H1 (cell line): ENCODE results near the gene AGGF1. TPM values are rescaled to one million over a fixed set of nuclear protein-coding genes. Genes with fewer than 3 reads are reported as not detected.

Source experiments
- CEBPB ChIP-seq: IDR thresholded peaks from 2 replicates; pipeline ENCODE4 v1.6.1; 2012; ENCODE audit warnings: low read depth, low read length
- CHD7 ChIP-seq: fragments of 300-600 bp; sonication (generic); IDR thresholded peaks from 2 replicates; pipeline ENCODE4 v1.7.1; 2012; ENCODE audit warnings: low read length, moderate library complexity, mild to moderate bottlenecking, inconsistent platforms; ENCODE audit not compliant: insufficient replicate concordance
- EP300 ChIP-seq, 2 experiments: IDR thresholded peaks; 1 replicate in 1 of 2; 2 replicates in 1 of 2; pipeline ENCODE4 v1.6.1; 2011 to 2012; ENCODE audit warnings: low read depth in 2 of 2, low read length in 2 of 2, mild to moderate bottlenecking in 2 of 2, borderline replicate concordance in 1 of 2, inconsistent platforms in 1 of 2, moderate library complexity in 1 of 2
- GTF2F1 ChIP-seq: IDR thresholded peaks from 2 replicates; pipeline ENCODE4 v1.6.1; 2012; ENCODE audit warnings: low read depth, low read length, improper control_type of control experiment, borderline replicate concordance
- PHF8 ChIP-seq: fragments of 200-600 bp; sonication (generic); conservative IDR thresholded peaks from 2 replicates; pipeline ENCODE4 v1.7.1; 2012; ENCODE audit warnings: low read depth, mild to moderate bottlenecking, inconsistent platforms, low read length, moderate library complexity
- RBBP5 ChIP-seq: IDR thresholded peaks from 2 replicates; pipeline ENCODE4 v1.7.1; 2012; ENCODE audit warnings: low read depth, mild to moderate bottlenecking, inconsistent platforms, low read length, moderate library complexity, borderline replicate concordance
- SIN3A ChIP-seq, 2 experiments: IDR thresholded peaks in 1 of 2; conservative IDR thresholded peaks in 1 of 2; 2 replicates each; pipeline ENCODE4 v1.6.1; 2011 to 2012; ENCODE audit warnings: low read length in 2 of 2, improper control_type of control experiment in 1 of 2, low read depth in 1 of 2, mild to moderate bottlenecking in 1 of 2
- SRF ChIP-seq: IDR thresholded peaks from 2 replicates; pipeline ENCODE4 v1.6.1; 2011; ENCODE audit warnings: mild to moderate bottlenecking, low read depth, low read length, moderate library complexity
- TAF7 ChIP-seq: optimal IDR thresholded peaks from 2 replicates; pipeline ENCODE3; 2011; ENCODE audit warnings: low read depth, mild to moderate bottlenecking, inconsistent platforms, low read length, moderate library complexity, borderline replicate concordance
- polyA plus RNA-seq, 7 experiments: library from polyadenylated mRNA; depleted of rRNA in 3 of 7; stranded (reverse) in 5 of 7; unstranded in 2 of 7; fragments of >200 nt in 5 of 7; fragments of 200-250 nt in 2 of 7; gene quantifications; 1 replicate in 5 of 7; 2 replicates in 1 of 7; 4 replicates in 1 of 7; pipeline versions ENCODE4 v1.2.1 to v1.2.3, GENCODE V29; 2011 to 2013; ENCODE audit warnings: missing spikeins in 2 of 7, mixed read lengths in 2 of 7
- total RNA-seq: library from RNA; stranded (reverse); fragmentation: NEBNext Ultra II Directional; extraction: Animal tissue kit (Norgen Biotek cat#: 25700); gene quantifications from 2 replicates; pipeline ENCODE4 v1.2.1, GENCODE V29; 2021

AGGF1 gene
- total and polyA plus RNA-seq, 2 of the 8 experiments (the other 6 are each of a cell fraction or from before 2014, with no cell fraction given) = 7.3 to 19.0 TPM

- TF ChIP-seq TAF7 = peak; percentile 51
- peak; percentile 43; the same call in 1 of the 2 replicates for TF ChIP-seq RBBP5
- TF ChIP-seq EP300 (IDR thresholded peaks at IDR 0.05; ENCODE audit: borderline replicate concordance in 1 of 2, low read depth in 2 of 2, low read length in 2 of 2) = no peak; a peak in 1 of 3 replicates
- TF ChIP-seq SRF = no peak; the same call in 1 of the 2 replicates
- TF ChIP-seq SIN3A (conservative IDR thresholded peaks at IDR 0.05 in 1 of 2, IDR thresholded peaks at IDR 0.05 in 1 of 2; ENCODE audit: low read depth in 1 of 2, low read length in 2 of 2) = peak in 1 of 2 experiments; percentile 42; a peak in 1 of 4 replicates
- TF ChIP-seq CHD7 = peak; percentile 12
- peak; percentile 78 for TF ChIP-seq PHF8
- TF ChIP-seq CEBPB = peak; percentile 98
- TF ChIP-seq GTF2F1 = no peak
These were observed 56.7 kb downstream of the AGGF1 start, which contains the start of gene ZBED3 (continued) for GRCh38 chr5:77086689-77087483.
